DMS153 treated with DMSO at 0.1 percent for 48 hours (cell line): Measurements from ENCODE around the gene MINK1.
"Not testable (repeated sequence)": the region's sequence is repeated elsewhere in the genome, so short reads cannot be mapped to it uniquely, and the experiment has no call there.

Source experiments
- DNase-seq: peaks from one replicate; lab custom pipeline; 2025; ENCODE audit not compliant: unreplicated experiment; lab: John Stamatoyannopoulos, UW

The MINK1 gene

GRCh38 chr17:4897785-4898184, 64.6 kb downstream of the MINK1 start:
- no peak for DNase-seq

GRCh38 chr17:4898351-4898750, 65.2 kb downstream of the MINK1 start:
- no peak for DNase-seq

GRCh38 chr17:4898927-4899326, 65.8 kb downstream of the MINK1 start:
- DNase-seq, result no peak

DNA sequence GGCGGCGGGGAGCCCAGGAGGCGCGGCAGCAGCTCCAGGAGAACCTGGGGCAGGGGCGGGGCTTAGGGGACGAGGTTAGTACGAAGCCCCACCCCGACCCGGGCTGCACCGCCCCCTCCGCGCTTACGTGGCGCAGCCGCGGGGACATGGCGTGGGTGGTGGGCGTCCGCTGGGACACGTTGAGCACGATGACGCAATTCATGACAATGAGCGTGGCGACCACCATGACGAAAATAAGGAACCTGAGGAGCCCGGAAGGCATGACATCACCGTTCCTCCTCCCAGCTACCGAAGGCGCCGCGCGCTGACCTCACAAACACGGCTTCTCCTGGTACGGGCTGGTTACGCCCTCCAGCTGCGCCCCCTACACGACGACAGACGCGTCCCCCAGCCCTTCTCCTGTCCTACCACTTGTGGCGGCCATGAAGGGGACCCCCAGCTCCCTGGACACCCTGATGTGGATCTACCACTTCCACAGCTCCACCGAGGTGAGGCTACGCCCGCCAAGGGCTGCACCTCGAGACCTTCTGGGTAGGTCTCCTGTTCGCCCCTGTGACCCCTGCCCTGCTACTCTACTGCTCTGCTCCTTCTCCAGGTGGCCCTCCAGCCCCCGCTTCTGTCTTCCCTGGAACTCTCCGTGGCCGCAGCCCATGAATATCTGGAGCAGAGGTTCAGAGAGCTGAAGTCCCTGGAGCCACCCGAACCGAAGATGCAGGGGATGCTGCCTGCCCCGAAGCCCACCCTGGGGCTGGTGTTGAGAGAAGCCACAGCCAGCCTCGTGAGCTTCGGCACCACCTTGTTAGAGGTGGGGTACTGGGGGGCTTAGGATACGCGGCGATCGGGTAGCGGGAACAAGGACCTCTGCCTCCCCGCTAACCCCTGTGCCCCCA, 66.4 kb downstream of the MINK1 start, which contains the start of gene C17orf107:
TSS of gene C17orf107 (plus strand) at position 196 of the 890 bp plus-strand sequence. CDS start at position 423, 227 bp downstream.
- DNase-seq, result peak; percentile 1

DNA sequence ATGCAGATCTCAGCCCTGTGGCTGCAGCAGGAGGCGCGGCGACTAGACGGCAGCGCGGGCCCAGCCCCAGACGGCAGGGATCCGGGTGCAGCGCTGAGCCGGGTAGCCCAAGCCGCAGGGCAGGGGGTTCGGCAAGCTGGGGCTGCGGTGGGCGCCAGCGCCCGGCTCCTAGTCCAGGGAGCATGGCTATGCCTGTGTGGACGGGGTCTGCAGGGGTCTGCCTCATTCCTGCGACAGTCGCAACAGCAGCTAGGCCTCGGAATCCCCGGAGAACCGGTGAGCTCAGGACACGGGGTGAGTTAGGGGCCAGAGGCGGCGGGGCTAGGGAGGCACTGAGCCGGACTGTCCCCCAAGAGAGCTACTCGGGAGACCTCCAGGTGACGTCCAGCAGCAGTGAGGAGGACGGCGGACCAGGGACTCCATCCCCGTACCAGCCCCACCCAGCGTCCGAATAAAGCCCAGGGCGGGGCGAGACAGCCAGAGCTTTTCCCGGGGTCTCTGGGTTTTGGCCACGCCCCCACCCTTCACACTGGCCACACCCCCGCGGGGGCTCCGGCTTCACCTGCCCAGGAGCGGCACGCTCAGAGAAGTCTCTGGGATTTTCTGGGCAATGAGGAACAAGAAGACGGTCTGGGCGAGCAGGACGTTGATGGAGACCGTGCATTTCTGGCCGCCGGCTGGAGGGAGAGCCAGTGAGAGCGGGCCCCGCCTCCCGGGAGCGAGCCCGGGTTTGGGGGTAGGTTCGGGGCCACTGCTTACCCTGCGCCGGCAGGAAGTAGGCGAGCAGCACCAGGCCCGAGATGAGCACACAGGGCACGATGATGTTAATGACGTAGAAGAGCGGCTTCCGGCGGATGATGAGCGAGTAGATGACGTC, 67.3 kb downstream of the MINK1 start:
- DNase-seq, result no peak

GRCh38 chr17:4901108-4901647, 68.0 kb downstream of the MINK1 start:
- no peak for DNase-seq

DNA sequence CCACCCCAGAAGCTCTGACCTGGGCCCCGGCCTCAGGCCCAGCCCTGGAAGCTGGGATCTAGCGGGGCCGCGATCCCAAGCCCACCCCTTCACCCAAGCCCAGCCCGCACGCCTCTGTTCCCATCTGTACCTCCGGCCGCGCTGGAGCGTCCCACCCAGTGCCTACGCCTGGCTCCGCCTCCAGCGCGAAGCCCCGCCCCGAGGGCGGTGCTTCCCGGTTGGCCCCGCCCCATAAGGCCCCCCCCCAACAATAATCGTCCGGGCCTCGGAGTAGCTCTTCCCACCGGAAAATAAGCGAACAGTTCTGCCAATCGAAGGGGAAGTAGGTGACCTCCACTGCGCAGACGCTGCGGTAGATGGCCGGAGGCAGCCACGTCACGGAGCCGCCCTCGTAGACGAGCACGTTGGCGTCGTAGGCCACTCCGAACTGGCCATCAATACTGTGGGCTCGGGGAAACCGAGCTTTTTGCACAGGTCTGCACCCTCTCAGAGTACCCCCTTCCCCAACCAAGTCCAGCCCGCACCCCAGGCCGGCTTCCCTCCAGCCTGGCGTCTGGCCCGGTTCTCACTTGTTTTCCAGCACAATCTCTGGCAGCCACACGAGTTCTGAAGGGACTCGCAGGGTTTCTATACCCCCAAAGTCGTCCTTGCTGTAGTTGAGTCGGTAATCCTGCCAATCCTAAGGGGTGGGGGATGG, 68.7 kb downstream of the MINK1 start:
- DNase-seq, result no peak

DNA sequence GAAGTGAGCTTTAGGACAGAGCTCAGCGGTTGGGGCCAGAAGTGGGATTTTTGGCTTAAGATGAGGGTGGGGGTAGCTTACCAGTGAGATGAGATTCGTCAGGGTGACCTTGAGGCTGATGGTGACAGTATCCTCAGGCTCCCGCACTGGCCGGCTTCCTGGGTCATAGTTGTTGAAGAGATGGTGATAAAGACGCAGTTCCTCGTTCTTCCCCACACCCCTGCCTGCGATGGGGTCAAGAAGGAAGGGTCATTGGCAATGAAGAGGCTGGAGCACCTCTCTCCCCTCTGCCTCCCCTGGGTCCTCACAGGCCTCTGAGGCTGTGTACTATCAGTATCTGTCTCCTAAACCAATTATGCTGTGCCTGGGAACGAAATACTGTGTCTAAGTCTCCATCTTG, 69.4 kb downstream of the MINK1 start:
- DNase-seq, result no peak

GRCh38 chr17:4903051-4903818, 70.1 kb downstream of the MINK1 start, which contains the start of gene CHRNE:
TSS of gene CHRNE (minus strand) at chr17:4903098. CDS start at chr17:4903063, 35 bp downstream.
- DNase-seq, result peak; percentile 19

DNA sequence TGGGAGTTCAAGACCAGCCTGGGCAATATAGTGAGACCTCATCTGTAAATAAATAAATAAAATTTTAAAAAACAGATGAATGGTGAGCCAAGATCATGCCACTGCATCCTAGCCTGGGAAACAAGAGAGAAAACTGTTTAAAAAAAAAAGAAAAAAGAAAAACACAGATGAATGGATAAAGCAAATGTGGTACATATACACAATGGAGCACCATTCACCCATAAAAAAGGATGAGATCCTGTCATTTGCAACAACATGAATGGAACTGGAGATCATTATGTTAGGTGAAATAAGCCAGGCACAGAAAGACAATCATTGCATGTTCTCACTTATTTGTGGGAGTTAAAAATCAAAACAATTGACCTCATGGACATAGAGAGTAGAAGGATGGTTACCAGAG, 73.5 kb downstream of the MINK1 start:
- not testable (repeated sequence) for DNase-seq

GRCh38 chr17:4908301-4908700, 75.2 kb downstream of the MINK1 start:
- no peak for DNase-seq

DNA sequence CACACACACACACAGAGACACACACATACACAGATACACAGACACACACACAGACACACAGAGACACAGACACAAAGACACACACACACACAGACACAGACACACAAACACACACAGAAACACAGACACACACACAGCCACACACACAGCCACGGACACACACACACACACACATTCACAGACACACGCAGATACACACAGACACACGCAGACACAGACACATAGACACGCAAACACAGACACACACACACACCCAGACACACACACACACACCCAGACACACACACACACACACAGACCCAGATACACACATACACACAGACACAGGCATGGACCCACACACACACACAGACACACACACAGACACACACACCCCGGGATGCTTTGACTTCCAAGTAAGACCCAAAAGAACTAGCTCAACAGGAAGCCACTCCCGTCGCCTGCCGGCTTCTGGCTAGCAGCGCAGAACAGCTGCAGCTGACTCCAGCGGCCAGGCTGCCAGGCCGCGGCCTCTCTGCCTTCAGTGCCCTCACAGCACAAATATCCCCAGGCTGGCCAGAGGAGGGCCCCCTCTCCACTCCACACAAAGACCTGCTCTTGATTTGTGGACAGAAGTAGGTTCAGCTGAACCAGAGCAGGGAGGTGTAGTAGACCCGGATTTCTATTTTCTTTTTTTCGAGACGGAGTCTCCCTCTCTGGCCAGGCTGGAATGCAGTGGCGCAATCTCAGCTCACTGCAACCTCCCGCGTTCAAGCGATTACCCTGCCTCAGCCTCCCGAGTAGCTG, 75.8 kb downstream of the MINK1 start:
- DNase-seq, result peak; percentile 38

GRCh38 chr17:4913994-4914393, 80.9 kb downstream of the MINK1 start:
- no peak for DNase-seq

- not testable (repeated sequence) for DNase-seq
These were observed 81.4 kb downstream of the MINK1 start for GRCh38 chr17:4914551-4914950.

DNA sequence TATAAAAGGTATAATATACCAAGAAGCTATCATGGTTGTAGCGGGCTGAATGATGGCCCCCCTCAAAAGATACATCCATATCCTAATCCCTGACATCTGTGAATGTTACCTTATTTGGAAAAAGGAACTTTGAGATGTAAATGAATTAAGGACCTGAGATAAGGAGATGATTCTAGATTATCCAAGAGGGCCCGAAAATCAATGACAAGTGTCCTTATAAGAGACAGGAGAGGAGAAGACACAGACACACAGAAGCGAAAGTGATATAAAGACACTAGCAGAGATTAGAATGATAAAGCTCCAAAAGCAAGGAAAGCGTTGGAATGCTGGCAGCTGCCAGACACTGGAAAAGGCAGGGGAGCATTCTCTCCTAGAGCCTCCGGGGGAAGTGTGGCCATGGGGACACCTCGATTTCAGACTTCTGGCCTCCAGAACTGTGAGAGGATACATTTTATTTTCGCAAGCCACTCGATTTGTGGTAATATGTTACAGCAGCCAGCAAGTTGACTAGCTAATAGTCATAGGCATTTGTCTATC, 86.4 kb downstream of the MINK1 start:
- no peak for DNase-seq

DNA sequence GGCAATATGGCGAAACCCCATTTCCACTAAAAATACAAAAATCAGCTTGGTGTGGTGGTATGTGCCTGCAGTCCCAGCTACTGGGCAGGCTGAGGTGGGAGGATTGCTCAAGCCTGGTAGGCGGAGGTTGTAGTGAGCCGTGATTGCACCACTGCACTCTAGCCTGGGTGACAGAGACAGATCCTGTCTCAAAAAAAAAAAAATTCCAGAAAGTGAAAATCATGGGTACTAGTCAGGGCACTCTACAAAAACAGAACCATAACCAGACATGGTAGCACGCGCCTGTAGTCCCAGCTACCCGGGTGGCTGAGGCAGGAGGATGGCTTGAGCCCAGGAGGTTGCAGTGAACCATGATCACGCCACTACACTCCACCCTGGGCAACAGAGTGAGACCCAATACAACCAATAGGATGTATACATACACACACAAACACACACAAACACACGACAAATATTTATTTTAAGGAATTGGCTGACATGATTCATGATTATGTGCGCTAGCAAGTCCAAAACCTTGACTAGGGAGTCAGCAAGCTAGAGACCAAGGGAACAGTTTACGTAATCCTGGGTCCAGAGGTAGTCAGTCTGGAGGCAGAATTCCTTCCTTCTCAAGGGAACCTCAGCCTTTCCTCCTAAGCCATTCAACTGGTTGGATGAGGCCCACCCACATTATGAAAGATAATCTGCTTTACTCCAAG, 87.4 kb downstream of the MINK1 start:
- no peak for DNase-seq

GRCh38 chr17:4921320-4921719, 88.2 kb downstream of the MINK1 start:
- DNase-seq, result no peak

DNA sequence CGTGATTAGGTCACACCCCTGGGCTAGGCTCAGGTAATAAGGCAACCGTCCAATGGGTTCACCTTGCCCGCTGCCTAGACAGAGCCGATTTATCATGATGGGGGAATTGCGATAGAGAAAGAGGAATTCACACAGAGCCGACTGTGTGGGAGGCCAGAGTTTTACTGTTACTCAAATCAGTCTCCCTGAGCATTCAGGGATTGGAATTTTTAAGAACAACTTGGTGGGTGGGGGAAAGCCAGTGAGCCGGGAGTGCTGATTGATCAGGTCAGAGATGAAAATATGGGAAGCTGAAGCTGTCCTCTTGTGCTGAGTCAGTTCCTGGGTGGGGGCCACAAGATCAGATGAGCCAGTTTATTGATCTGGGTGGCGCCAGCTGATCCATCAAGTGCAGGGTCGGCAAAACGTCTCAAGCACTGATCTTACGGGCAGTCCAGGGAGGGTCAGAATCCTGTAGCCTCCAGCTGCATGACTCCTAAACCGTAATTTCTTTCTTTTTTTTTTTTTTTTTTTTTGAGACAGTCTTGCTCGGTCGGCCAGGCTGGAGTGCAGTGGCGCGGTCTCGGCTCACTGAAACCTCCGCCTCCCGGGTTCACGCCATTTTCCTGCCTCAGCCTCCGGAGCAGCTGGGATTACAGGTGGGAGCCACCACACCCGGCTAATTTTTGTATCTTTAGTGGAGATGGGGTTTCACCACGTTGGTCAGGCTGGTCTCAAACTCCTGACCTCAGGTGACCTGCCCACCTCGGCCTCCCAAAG, 93.6 kb downstream of the MINK1 start:
- not testable (repeated sequence) for DNase-seq
